ENCODE measurements around the gene SLC39A2.

The SLC39A2 gene

GRCh38 chr14:21049271-21049673 lies 50.2 kb downstream of the SLC39A2 start:
- no peak for DNase-seq

GRCh38 chr14:21050597-21050996 lies 51.5 kb downstream of the SLC39A2 start:
- no peak for DNase-seq

Data from NCI-H187 (cell line).